DND-41 (cell line): ENCODE data around the gene C7orf33.

Experiments used
- ATAC-seq: fragments of 200-7000 bp; cut with Tn5 transposase; 3 replicates; pipeline ENCODE4 v1.9.1; 2021; ENCODE audit warnings: low read depth; ENCODE audit not compliant: insufficient read depth
- DNase-seq: peaks from one replicate; pipeline ENCODE4 v3.0.0-alpha.2; 2020
- H2AFZ ChIP-seq: 2 replicates; pipeline ENCODE4 v1.6.0; 2012; ENCODE audit warnings: low read depth, low read length
- H3K27ac ChIP-seq: 2 replicates; pipeline ENCODE4 v1.5.1; 2012; ENCODE audit warnings: low read length, inconsistent platforms
- H3K27me3 ChIP-seq: fragments of 200-600 bp; sonication (generic); 2 replicates; pipeline ENCODE4 v1.6.0; 2012; ENCODE audit warnings: low read length, mild to moderate bottlenecking, inconsistent platforms; ENCODE audit not compliant: insufficient read depth, poor library complexity
- H3K36me3 ChIP-seq: 2 replicates; pipeline ENCODE4 v1.5.1; 2012; ENCODE audit warnings: low read length, inconsistent platforms; ENCODE audit not compliant: insufficient read depth
- H3K4me1 ChIP-seq: 2 replicates; pipeline ENCODE4 v1.5.1; 2012; ENCODE audit warnings: mild to moderate bottlenecking, low read length; ENCODE audit not compliant: insufficient read depth
- H3K4me2 ChIP-seq: 2 replicates; pipeline ENCODE4 v1.6.0; 2012; ENCODE audit warnings: mild to moderate bottlenecking, moderate library complexity, low read length, inconsistent platforms; ENCODE audit not compliant: insufficient read depth
- H3K4me3 ChIP-seq, 2 experiments: fragments of 200-600 bp in 1 of 2; shearing (Covaris generic) in 1 of 2; 2 replicates each; pipeline ENCODE4 v1.5.1; 2012 to 2016; ENCODE audit warnings: inconsistent platforms in 2 of 2, low read length in 2 of 2, mild to moderate bottlenecking in 2 of 2, low read depth in 1 of 2, moderate library complexity in 1 of 2
- H3K79me2 ChIP-seq: 2 replicates; pipeline ENCODE4 v1.6.0; 2012; ENCODE audit warnings: low read length, inconsistent platforms; ENCODE audit not compliant: insufficient read depth
- H3K9ac ChIP-seq: 2 replicates; pipeline ENCODE4 v1.6.0; 2012; ENCODE audit warnings: low read depth, mild to moderate bottlenecking, inconsistent platforms, low read length, moderate library complexity
- H3K9me3 ChIP-seq: 2 replicates; pipeline ENCODE4 v1.5.1; 2012; ENCODE audit warnings: low read length, moderate library complexity, mild to moderate bottlenecking, inconsistent platforms; ENCODE audit not compliant: insufficient read depth, severe bottlenecking
- H4K20me1 ChIP-seq: 2 replicates; pipeline ENCODE4 v1.6.0; 2012; ENCODE audit warnings: low read length; ENCODE audit not compliant: insufficient read depth
- EZH2 ChIP-seq: IDR thresholded peaks from 3 replicates; pipeline ENCODE4 v1.6.1; 2012; ENCODE audit warnings: borderline replicate concordance, low read depth, mild to moderate bottlenecking, moderate library complexity, low read length, inconsistent platforms; ENCODE audit not compliant: severe bottlenecking
- TF ChIP-seq, protein P1 (sequence below): IDR thresholded peaks from 2 replicates; pipeline ENCODE4 v1.5.1; 2012; ENCODE audit warnings: borderline replicate concordance, low read length, moderate library complexity, mild to moderate bottlenecking; ENCODE audit not compliant: poor library complexity, severe bottlenecking; ENCODE audit errors: extremely low read depth

C7orf33 gene

DNA sequence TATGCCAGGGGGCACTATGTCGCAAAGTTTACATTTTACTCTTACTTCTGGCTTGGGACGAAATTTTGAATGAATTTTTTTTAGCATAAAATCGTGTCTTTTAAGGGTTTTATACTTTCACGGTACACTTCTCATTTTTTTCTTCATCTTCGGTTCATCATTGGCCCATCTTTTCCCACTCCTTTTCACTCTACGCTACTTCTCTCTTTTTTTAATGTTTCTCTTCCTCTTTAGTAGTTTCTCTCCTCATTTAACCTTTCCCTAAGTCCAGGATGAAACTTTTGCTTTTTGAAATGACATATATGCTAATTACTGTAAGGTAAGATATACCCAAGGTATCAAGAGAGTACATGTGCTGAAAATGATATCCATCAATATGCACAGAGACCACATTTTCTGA is 39.5 kb downstream of the C7orf33 start:
- H4K20me1 ChIP-seq = peaks cover 12% of the 10 kb centered on the region
- H3K27ac ChIP-seq = no peak overlapping the region
- peaks cover 43% of the 10 kb centered on the region for H3K27me3 ChIP-seq
- TF ChIP-seq, protein P1, sequence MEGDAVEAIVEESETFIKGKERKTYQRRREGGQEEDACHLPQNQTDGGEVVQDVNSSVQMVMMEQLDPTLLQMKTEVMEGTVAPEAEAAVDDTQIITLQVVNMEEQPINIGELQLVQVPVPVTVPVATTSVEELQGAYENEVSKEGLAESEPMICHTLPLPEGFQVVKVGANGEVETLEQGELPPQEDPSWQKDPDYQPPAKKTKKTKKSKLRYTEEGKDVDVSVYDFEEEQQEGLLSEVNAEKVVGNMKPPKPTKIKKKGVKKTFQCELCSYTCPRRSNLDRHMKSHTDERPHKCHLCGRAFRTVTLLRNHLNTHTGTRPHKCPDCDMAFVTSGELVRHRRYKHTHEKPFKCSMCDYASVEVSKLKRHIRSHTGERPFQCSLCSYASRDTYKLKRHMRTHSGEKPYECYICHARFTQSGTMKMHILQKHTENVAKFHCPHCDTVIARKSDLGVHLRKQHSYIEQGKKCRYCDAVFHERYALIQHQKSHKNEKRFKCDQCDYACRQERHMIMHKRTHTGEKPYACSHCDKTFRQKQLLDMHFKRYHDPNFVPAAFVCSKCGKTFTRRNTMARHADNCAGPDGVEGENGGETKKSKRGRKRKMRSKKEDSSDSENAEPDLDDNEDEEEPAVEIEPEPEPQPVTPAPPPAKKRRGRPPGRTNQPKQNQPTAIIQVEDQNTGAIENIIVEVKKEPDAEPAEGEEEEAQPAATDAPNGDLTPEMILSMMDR = no peak
- H3K79me2 ChIP-seq = no peaks in the 10 kb centered on the region
- no peak overlapping the region for H3K4me3 ChIP-seq
- DNase-seq = no peak
- H3K9ac ChIP-seq = no peak overlapping the region
- H3K9me3 ChIP-seq = no peaks in the 10 kb centered on the region
- peaks cover 17% of the 10 kb centered on the region for H3K4me1 ChIP-seq
- ATAC-seq = no peak
- H3K36me3 ChIP-seq = no peaks in the 10 kb centered on the region
- H2AFZ ChIP-seq = no peak overlapping the region
- H3K4me2 ChIP-seq = no peak overlapping the region

DNA sequence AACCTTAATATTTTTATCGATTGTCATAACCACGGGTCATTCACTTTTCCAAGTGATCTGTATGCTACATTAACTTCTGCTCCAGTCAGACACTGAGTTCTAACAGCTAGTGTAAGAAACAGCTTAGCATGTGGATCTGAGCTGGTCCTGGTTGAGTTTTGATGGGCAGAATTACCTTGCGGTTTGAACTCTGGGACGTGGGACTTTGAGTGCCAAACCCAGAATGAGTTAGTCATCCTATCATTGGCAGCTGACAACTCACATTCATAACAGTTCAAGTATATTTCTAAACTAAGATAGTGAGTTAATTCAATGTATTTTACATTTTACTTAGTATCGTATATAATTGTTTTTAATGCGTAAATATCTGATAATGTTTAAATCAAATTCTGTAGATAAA is 43.2 kb downstream of the C7orf33 start:
- Histone ChIP-seq H3K36me3 (no peaks in the 10 kb centered on the region), H3K4me1 (peaks cover 5% of the 10 kb centered on the region), H3K9ac (no peak overlapping the region), H4K20me1 (peaks cover 9% of the 10 kb centered on the region), H3K4me2 (no peak overlapping the region), H3K79me2 (no peaks in the 10 kb centered on the region), H3K27me3 (peaks cover 37% of the 10 kb centered on the region), H3K27ac (no peak overlapping the region), H3K9me3 (no peaks in the 10 kb centered on the region), H3K4me3 (no peak overlapping the region), H2AFZ (no peak overlapping the region)
- DNase-seq (no peak), ATAC-seq (no peak)
- no peak for TF ChIP-seq EZH2
- TF ChIP-seq, protein P1 = no peak

DNA sequence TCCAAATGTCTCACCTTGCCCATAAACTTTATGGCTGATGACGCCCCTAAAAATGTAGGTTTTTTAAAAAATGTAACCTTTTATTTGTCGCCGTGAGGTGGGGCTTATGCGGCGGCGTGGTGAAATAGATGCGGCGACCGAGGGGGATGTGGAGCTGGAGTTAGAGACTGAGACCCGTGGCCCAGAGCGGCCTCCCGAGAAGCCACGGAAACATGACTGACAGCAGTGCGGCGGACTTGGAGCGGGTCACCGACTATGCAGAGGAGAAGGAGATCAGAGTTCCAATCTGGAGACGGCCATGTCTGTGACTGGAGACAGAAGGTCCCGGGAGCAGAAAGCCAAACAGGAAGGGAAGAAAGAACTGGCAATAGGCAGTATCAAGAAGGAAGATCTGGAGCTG is 46.5 kb downstream of the C7orf33 start:
- peaks cover 3% of the 10 kb centered on the region; the same call in 1 of the 2 replicates for H4K20me1 ChIP-seq
- no peak overlapping the region for H2AFZ ChIP-seq
- no peak overlapping the region for H3K4me3 ChIP-seq
- no peaks in the 10 kb centered on the region for H3K9me3 ChIP-seq
- no peak for DNase-seq
- no peak overlapping the region for H3K4me2 ChIP-seq
- H3K27ac ChIP-seq = no peak overlapping the region
- no peak overlapping the region for H3K9ac ChIP-seq
- ATAC-seq = no peak
- no peaks in the 10 kb centered on the region for H3K79me2 ChIP-seq
- TF ChIP-seq, protein P1 = no peak
- no peak for TF ChIP-seq EZH2
- no peaks in the 10 kb centered on the region for H3K36me3 ChIP-seq
- H3K27me3 ChIP-seq = peaks cover 33% of the 10 kb centered on the region
- H3K4me1 ChIP-seq = no peaks in the 10 kb centered on the region

DNA sequence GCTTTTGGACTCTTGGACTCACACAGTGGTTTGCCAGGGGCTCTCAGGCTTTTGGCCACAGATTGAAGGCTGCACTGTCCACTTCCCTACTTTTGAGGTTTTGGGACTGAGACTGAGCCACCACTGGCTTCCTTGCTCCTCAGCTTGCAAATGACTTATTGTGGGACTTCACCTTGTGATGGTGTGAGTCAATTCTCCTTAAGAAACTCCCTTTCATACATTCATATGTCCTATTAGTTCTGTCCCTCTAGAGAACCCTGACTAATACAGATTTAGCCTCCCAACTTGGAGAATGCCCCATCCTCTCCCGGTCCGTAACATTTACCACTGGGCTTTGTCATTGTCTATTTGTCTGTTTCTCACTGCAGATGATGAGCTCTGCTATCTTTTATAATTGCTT is 55.3 kb downstream of the C7orf33 start:
- no peak overlapping the region for H3K27ac ChIP-seq
- no peaks in the 10 kb centered on the region for H3K9me3 ChIP-seq
- no peaks in the 10 kb centered on the region for H3K36me3 ChIP-seq
- H2AFZ ChIP-seq = no peak overlapping the region
- ATAC-seq (no peak), DNase-seq (no peak)
- H3K4me2 ChIP-seq = no peak overlapping the region
- peaks cover 34% of the 10 kb centered on the region for H3K27me3 ChIP-seq
- no peak for TF ChIP-seq EZH2
- TF ChIP-seq, protein P1 = no peak
- H3K4me3 ChIP-seq = no peak overlapping the region
- no peaks in the 10 kb centered on the region for H4K20me1 ChIP-seq
- no peaks in the 10 kb centered on the region for H3K79me2 ChIP-seq
- H3K4me1 ChIP-seq = no peaks in the 10 kb centered on the region
- H3K9ac ChIP-seq = no peak overlapping the region
